ENCODE measurements around the gene HOXA10.

The HOXA10 gene

DNA sequence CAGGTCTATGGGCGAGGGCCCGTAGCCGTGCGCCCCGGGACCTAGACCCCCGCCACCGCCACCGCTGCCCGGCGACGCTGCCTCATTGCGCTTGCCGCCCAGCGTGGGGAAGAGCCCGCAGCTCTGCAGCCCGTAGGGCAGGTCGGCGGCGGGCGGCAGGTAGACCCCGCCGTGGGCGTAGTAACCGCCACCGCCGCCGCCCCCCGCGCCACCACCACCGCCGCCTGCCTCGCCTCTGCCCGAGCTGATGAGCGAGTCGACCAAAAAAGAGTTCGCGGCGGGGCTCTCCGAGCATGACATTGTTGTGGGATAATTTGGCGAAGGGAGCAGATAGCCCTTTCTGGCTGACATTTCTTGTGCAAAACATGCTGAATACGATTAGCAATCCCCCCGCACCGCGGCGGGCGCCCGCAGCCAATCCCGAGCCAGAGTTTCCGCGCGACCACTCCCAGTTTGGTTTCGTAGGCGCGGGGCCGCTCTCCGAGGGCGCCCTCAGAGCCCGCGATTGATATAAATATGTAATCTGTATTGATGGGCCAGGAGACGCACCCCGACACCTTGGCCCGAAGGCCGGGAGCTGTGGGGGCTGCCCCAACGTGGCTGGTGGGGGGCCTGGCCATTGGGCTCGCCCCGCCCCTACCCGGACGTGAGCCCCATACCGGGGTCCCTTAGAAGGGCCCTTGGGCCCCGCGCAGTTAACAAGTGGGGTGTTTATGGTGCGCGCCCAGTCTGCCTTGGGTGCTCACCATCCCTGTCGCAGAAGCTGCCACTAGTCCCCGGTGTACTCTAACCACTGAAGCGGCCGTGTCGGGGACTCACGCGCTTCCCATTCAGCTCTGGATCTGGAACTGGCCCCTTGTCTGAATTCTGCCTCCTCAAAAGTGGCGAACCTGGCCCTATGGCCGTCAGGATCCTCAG, at the start of gene HOXA10:
HOXA10 (minus strand) TSS at position 365 of the 918 bp plus-strand sequence; CDS start at position 351, 14 bp downstream.
- DNase-seq = peak; percentile 40

DNA sequence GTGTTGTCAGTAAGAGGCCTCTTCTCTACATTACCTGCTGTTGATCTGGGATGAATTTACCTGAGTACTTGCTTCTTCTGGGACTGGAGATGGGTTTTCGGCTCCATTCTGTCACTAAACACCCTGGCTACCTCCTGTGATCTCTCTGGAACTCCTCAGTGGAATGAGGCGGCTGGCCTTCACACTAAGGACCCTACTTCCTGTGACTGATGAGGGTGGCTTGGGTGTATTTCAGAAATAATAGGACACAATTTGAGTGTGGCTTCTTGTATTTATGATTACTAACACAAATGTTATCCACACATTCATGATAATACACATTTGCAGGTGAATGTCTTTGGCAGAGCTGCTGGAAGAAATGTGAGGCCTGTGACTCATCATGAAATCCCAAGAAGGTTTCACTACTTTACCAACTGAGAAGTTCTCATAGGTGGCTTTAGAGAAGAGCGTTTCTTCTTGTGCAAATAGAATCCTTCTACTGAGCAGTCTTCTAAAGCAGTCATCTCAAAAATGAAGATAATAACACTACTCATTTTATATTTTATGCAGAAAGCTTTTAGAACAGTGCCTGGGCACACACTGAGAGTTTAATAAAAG, 47.2 kb upstream of the HOXA10 start:
- no peak for DNase-seq

DNA sequence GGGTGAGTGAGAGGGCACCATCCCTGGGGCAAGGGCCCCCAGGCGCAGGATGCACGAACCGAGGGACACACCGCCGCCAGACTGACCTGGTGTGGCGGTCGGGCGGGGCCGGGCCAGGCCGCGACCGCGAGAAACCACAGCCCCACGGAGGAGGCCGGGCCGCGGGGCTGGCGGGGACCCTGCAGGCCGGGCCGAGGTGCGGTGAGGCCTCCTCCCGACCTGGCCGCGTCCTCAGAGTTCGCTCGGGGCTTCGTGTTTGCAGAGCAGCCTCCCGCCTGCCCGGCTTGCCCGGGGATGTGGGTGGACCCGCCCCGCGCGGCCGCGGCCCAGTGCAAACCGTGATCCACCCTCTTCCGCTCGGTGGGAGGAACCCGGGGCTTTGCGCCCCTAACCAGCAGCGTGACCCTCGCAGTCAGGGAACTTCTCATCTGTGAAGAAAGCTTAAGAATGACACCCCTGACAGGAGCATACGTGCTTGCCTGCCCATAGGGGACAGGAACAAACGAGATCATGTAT, 46.4 kb upstream of the HOXA10 start:
- no peak for DNase-seq

DNA sequence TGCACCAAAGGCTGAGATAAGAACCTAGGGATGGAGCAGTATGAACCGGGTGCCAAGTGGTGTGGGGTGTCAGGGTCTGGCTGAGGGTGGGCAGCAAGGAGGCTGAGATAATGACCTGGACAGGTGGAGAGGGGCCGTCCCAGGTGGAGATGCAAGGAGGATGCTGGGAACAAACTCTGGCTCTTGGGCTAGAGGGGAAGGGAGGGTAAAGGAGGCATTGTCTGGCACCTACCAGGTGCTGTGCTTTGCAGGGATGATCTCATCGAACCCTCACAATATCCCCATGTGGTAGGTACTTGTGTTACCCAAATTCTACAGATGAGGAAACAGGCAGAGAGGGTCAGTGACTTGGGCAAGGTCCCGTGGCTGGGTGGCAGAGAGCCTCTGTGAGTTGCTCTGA, 45.7 kb upstream of the HOXA10 start:
- DNase-seq = no peak

DNA sequence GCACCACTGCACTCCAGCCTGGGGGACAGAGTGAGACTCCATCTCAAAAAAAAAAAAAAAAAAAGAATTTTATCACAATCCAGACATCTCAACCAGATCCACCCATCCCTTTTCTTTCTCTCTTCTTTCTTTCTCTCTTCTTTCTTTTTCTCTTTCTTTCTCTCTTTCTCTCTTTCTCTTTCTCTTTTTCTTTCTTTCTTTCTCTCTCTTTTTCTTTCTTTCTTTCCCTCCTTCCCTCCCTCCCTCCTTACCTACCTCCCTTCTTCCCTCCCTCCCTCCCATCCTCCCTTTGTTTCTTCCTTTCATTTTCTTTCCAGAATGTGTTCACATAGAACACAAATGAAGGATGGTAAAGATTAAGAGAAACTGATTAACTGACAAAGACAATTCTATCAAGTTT, 43.8 kb upstream of the HOXA10 start:
- DNase-seq = no peak

DNA sequence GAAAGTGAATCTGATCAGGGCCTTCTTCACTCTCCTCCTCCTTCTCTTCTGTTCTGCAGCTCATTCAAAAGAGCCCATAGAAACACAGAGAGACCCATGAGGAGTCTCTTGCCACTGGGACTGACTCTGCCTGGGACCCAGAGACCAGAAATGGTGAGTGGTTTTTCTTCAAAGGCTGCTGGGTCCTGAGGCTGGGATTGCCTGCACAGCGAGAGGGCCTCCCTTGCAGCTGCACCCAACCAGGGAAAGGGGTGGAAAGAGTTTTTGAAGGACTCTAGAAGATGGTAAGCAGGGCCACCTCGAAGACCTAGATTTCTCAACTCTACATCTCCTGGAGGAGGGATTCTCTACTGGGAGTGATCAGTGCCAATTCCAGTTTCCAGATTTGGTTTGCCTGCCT, 41.2 kb upstream of the HOXA10 start:
- DNase-seq = no peak

DNA sequence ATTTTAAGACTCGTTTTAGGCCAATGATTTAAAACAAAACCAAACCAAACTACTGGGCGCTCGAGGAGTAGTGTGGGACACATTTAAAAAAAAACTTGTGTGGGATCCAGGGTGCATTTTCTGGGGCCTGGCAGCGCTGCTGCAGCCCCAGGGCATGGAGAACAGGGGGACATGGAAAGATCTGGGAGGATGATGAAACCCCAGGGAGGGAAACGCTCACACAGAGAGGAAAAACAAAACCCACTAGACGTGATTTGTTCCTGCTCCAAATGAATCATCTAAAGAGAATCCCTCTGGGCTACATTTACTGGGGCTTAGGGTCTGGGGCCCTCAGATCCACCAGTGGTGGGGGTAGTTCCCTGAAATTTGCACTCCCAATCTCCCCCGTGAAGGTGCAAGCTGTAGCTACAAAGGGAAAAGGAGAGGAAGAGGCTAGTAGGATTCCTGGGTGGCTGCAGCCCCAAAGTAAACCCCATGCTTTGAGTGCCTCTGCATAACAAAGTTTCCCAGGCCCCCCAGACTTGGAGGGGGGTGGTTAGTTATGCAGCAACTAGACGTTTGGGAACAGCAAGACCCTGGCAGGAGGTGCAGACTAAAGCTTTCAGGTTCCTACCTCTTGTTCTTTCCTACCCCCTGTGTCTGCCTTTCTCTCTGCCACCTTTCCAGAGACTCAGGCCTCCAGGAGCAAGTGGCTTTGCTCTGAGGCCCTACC, 40.3 kb upstream of the HOXA10 start:
- DNase-seq = no peak

DNA sequence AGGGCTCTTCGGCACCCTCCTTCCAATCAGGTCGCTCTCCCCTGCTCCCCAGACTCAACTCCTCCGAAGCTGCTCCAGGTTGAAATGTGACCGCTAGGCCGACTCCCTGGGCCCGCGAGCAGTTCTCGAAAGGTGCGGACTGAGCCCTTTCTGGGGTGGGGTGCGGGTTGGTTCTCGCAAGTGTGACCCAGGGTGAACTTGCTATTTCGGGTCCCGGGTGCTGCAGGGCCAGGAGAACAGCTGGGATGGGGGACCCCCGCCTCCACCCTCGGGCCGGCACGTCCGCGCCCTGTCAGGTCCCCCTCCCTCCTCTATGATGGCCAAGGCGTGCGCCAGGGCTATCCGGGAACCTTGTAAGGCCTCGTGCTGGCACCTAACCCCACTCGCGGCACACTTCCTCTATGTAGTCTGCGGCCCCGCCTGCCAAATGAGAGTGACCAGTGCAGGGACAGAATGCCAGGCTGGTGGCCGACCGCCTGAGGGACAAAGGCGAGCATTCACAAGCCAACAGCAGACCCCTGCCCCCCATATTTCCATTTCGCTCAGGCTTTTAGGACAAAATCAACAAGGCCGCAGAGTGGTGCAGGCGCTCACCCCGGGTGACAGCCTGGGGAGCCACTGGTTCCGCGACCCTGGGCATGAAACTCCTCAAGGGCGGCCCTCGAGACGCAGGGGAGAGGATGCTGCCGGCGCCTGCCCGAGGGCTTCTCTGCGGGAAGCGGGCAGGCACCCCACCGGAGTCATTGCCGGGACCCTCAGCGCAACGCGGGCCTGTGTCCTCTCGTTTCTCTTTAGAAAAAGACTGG, 39.5 kb upstream of the HOXA10 start:
- DNase-seq = no peak

DNA sequence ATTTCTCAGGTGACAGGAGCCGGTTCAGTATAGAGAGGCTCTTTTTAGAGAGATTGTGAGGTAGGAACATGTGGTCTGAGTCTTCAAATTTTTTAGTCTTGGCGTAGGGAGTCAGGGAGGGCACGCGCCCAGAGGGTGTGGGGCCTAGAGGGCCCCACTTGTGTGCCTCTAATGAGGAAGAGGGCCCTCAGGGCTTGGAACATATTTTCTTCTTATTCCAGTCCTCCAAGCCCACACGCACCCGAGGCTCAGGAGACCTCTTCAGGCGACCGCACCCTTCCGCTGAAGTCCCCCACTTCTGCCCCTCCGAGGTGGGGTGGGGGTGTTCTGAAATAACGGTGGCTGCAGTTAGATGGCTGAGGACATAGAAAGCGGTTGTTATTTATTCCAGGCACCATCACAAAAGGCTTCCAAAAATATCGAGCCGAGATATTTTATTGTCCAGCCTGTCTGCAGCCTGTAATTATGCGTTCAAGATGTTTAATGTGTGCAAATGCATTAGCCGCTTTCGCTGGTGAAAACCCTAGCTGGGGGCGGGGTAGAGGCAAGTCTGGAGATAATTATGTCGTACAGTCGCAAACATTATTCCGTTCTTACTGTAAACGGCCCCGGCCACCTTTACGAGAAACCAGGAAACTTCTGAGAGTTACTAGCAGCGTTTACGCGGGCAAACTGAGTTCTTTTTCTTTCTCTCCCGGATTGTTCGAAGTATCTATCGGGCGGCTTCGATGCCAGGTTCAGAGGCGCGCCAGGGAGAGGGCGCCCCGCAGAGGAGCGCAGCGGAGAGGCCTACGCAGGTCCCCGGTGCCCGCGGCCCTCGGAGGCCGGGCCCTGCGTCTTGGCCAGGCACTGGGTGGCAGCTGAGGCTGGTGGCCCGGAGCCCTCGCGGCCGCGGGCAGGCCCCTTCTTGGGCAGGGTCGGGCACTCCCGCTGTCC, 38.6 kb upstream of the HOXA10 start:
- DNase-seq = no peak

DNA sequence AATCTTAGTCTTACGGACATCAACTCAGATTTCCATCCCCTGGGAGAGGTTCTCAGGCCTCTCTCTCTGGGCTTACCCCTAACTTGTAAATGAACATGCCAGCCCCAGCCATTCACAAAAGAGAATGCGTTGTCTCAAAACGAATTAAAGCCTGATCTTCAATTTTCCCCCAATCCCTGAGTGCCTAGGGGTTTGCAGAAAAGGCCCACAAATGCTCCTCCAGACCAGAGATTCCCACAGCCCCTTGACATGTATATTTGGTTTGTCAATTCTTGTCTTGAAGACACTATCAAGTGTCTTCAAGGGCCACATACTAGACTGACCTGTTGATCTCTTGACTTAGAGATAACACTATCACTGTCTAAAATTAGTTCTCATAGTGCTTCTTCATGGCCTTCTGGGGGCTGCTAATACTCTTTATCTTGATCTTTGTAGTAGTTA, 37.7 kb upstream of the HOXA10 start:
- DNase-seq = no peak

DNA sequence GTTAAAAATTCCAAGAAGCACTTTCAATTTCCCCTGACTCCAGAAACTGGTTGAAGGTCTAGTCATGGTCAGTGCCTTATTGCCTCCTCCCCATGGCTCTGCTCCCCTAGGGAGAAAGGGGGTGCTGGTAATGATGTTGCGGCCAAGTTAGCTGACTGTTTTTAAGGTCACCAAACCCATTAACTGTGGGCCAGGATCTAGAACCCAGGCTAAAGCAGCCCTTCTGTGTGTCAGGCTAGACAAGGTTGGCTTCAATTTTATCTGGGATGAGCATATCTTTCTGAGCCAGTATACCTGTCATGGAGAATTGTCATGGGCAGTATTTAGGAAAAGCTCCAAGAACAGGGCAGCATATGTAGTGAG, 36.9 kb upstream of the HOXA10 start:
- no peak for DNase-seq

DNA sequence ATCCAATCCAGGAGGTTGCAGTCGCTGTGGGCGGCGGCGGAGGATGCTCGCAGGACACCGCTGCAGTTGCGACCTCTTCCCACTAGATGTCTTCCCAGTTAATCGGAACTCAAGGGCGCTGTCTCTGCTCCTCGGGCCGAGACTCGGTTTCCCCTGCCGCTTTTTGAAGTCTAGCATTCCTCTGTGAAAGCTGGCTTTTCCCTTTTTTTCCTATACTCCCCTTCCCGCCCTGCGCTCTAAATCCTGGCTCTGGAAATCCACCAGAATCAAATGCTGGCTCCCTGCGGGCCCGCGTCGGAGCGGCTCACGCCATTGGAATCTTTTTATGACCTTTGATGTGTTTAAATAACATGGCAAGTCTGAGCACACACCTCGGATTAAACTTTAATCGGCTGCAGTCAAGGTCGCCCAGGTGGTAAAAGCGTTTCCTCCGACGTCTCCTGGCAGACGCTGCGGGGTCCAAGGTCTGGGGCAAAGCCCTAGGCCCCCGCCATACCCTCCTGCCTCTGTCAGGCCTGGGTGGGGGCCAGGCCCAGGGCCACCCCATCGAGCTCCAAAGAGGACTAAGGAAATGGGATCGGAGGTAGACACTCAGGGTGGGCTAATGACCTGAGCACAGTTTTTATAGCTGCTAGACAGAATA, 36.4 kb upstream of the HOXA10 start:
- DNase-seq = peak; percentile 72

DNA sequence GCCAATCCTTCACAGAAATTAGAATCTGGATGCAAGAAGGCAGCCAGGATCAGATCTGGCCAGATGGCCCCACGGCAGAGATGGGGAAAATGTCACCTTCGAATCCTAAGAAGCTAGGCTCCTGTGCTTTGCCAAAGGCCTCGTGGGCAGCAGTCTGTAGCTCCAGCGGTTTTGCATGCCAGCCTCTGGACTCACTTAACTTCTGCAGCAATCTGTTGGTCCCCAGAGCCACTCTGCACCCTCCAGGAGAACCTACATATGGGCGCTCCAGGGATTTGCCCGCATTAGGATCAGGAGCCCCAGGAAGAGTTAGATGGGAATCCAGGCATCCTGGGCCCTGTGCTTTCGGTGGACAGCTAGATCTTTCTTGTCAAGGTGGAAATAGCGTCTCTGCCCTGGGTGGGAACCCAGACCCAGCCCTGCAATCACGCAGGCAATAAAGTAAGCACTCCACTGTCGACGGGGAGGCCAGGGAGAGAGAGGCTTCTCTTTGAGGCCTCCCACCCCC, 35.9 kb upstream of the HOXA10 start:
- no peak for DNase-seq

DNA sequence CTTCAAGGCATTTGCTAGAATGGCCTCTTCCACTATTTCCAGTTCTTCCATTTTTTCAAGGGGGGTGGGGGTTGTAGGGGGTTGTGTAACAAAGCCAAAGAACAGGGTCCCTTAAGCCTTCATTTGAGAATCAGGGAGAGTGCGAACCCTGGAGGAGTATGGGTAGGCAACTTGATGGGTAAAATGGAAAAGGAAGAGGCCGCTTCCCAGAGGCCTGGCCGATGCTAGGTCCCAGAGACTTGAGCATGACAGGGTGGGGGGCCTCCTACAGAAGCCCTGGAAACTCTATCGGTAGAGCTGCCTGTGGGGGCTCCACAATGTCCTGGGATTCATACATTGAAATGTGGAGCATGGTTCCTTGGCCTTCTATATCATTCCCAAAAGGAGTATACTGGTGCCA, 34.9 kb upstream of the HOXA10 start:
- no peak for DNase-seq

DNA sequence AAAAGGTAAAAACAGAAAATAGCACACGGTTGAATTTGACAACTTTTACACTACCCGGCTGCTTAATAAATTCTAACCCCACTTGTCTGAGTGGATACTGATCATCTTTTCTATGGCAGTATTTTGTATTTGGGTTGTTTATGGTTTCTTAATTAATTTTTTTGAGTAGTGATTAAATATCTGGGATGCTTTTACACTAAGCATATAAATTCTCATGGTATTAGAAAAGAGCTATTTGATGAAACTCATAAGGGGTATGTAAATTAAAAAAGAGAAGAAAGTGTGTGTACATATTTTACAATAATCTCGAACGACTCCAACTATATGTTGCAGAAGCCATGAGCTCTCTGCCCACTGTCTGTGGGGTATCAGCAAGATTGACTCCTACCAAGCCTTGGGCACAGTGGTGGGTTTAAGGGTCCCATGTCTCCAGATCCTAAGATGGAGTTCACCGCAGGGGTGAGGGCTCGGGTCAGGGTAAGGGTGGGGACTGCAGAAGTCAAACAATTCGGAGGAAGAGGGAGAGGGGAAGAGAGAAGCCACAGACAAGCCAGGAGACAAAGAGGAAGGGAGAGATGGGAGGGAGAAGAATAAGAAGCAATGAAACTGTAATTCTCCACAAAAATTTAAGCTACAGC, 33.3 kb upstream of the HOXA10 start:
- no peak for DNase-seq

DNA sequence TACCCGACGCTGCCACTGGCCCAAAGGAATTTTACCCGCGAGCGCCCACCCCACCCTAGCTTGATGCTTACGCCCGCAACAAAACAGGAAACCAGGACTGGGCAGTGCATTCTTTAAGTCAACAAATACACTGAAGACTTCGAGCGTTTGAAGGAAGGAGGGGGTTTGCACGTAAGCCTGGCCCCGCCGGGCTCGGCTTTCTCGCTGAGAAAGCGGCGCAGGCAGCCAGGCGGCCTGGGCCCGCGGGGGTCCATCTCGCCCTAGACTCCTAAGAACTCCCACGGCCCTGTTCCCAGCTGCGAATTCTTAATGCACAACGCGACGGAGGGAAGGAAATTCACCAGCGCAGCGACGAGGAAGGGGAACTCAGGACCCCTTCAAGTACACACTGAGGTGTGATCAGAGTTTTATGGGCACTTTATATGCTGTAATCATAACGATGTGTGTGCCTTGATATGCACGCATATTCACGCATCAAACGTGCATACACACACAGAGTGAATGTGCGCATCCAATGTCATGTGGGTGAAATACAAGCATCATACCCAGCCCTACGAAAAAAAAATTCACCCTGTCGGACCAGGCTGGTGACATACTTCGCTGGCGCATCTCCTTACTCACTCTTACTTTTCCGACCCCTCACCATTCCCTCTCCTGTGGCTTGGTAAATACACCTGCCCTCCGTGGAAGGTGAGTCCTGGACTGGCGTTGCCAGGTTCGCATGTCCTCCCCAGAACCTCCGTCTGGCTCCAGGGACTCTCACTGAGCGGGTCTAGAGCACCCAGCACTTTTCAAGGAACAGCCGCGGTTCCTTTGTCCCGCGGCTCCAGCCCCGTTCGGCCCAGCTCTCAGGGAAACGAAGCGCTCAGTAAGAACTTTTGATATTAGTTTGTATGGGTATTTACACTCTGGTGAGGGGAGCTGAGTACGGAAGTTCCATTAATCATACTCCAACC, 31.5 kb upstream of the HOXA10 start:
- no peak for DNase-seq

DNA sequence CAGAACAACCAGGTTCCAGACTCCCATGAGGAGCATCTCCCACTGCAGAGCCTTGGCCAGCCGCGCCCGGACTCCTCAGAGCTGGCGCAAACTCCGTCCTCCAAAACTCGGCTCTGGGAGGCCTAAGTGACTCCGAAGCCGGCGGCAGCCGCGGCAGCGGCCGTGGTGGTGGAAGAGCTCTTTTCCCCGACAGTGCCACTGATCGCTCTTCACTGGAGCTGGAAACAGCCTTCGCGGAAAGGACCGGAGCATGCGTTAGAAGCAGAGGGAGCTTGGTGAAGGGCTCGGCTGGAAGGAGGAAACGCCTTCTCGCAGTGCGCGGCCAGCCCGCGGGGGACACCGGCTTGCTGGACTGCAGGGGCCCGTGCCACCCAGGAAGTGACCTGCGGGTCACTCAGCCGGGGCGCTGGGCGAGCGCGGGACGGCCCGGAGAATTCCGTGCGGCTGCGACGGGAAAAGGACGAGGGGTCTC, 30.8 kb upstream of the HOXA10 start:
- no peak for DNase-seq

DNA sequence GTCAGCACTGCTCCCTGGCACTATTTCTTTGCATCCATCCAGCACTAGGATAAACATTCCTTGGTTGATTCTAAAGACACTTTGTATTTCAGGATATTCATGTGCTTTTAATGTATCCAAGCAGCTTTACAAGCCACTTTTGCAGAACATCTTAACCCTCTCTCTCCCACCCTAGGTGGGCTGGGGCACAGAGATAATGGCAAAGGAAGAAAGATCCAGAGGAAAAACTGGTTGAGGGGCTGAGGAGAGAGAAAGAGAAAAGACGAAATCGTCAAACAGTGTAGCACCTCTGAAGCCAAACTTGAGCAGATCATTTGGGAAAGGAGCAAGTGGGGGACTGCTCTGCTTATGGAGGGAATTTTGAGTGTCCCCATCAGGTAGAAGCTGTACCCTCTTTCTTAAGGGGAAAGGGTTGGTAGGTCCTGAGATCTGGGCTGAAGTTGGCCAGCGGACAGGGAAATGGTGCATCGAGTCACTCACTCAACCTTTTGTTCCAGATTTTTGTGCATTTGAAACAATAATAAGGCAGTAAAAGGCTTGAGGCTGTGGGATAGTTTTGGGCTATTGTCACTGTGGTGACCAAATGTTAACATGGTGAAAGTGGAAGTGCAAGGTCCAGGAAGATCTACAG, 30.0 kb upstream of the HOXA10 start:
- no peak for DNase-seq
